T-helper 22 cell (primary cell): Measurements from ENCODE around the gene AMBP.

Experiments
- DNase-seq: peaks from one replicate; pipeline ENCODE4 v3.0.0-alpha.2; 2020; ENCODE audit warnings: low read depth

Gene AMBP

DNA sequence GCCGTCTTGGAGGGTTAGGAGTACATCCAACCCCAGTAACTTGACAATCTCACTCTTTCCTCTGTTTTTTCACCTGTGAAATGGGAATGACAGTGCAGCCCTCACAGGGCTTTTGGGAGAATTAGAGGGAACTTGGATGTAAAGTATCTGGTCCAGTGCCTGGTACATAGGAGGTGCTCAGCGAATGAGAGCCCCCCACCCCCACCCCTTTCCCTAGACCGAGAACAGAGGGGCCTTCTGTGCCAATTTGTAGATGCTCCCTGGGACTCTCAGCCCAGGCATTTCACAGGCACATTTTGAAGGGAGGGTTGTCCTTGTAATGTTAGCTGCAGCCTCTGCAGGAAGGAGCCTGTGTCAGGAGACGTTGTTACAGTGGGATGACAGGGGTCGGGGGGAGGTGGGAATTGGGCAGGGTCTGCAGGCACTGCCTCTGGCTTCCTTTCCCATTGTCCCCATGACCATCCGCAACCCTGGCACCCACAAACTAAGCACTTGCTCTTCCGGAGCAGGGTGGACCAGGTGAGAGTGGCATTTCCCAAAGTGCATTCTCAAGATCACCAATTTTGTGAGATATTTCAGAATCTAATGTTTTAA lies 47.0 kb downstream of the AMBP start:
- no peak for DNase-seq

DNA sequence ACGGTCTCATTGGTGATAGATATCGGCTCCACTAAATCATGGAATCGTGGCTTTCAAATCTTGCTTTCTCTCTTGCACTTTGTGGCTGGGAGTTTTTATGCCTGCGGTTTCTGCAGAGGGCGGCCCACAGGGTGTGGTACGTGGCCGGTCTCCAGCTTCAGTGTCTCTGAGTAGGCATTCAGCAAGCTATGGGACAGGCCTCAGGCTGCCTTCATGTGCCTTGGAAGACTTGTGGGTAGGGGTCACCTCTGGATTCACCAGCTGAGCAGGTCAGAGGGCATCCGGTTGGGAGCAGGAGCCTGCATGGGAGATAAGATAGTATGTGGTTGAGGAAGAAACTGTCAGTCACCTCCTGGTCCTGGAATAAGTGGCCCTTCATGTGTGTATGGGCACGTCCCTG lies 47.7 kb downstream of the AMBP start:
- DNase-seq = no peak

- no peak for DNase-seq
Observed at GRCh38 chr9:114029311-114030170, 48.6 kb downstream of the AMBP start.

DNA sequence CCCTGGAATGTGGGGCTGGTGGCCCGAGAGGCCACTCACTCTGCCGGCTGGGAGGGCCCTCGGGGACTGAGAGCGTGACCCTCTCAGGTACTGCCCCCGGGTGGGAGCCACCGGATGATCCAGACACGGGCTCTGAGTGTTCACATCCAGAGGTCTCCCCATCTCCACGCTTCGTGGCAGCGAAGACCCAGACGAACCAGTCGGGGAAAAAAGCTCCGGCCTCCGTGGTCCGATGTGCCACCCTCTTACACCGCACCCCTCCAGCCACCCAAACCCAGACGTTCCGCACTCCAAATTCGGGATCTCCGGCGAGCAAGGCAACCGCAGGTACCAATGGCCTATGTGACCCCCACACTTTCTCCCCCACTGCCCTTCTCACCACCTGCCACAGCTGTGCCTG lies 49.5 kb downstream of the AMBP start:
- DNase-seq = no peak

DNA sequence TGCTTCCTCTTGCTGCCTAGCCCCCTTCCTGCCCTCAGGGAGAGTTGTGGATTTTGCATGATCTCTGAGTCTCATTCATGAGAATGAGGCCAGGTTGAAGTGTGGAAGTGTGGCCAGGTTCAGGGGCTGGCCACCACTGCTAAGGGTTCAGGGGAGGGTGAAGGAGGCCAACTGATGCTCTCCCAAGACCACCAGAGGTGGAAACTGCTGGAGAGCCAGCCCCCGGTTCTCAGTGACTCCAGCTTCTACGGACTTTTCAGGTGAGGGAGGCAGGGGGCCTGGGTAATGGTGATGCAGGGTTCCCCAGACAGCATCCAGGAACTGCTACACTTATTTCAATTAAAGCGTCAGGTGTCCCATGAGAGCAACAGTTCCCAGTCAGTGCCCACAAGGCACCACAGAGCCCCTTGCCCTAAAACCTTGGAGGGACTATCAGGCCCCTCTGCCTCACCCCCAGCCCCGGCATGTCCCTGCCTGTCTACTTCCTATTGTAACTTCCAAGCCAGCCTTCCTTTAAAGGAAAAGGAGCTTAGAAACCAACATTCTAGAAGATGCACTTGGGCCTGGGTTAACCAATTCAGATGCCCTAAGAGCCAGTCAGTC lies 50.1 kb downstream of the AMBP start:
- DNase-seq = no peak

GRCh38 chr9:114027159-114027862 lies 50.8 kb downstream of the AMBP start:
- no peak for DNase-seq

- no peak for DNase-seq
Observed at GRCh38 chr9:114026335-114026734, 51.8 kb downstream of the AMBP start.

- no peak for DNase-seq
Observed at GRCh38 chr9:114025760-114026159, 52.3 kb downstream of the AMBP start.

GRCh38 chr9:114025196-114025753 lies 52.8 kb downstream of the AMBP start:
- no peak for DNase-seq

DNA sequence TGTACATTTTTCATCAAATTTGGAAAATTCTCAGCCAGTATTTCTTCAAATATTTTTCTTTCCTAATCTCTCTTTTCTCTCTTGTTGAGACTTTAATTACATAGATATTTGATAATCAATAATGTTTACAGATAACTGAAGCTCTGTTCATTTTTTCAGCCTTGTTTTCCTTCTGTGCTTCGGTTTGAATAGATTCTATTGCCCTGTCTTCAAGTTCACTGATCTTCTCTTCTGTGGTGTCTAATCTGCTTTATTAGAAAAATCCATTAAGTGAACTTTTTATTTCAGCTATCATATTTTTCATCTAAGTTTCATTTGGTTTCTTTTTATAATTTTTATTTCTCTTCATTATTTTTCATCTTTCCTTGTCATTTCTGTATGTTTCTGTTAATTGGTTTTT lies 54.1 kb downstream of the AMBP start:
- DNase-seq = no peak

- no peak for DNase-seq
Observed at GRCh38 chr9:114021578-114021977, 56.5 kb downstream of the AMBP start.

DNA sequence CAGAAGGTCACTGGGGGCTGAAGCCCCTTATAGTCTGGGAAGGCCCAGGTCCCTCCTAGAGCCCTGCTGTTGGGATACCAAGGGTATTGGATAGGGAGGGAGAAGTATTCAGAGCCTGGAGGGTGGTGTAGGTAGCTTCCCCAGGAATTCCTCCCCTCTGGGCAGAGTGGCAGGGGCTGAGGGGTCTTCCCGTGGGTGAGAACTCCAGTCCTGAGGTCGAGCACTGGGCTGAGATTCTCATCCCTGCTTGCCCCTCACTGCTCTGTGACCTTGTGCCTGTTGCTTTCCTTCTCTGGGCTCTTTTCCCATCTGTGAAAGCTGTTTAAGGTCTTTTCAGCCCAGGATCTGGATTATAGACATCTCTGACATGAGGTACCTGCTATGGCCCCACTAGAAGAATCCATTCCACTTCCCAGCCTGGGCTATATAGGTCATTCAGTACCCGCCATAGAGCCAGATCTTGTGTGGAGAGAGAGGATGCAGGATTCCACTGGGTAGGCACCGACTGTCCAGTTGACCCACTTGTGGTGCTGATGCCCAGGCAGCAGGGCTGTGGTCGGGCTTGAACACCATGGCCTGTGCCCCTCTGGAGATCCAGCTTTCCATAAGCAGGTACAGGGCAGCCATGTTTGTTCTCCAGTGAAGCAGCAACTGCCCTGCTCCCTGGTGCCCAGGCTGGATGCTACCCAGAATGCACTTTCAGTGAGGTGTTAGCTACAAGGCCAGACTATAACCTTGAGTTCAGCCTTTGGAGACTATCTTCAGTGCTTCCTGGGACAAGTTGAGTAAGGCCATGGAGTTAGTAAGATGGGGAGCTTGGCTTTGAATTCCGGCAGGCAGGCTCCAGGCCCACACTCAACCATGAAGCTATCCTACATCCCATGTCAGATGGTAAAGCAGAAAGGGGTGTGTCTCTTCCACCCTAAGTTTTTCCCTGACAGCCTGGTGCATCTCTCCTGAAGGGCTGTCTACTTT lies 60.1 kb downstream of the AMBP start:
- DNase-seq = no peak

GRCh38 chr9:114016629-114017423 lies 61.3 kb downstream of the AMBP start:
- no peak for DNase-seq

- no peak for DNase-seq
Observed at GRCh38 chr9:114016101-114016500, 62.0 kb downstream of the AMBP start.

DNA sequence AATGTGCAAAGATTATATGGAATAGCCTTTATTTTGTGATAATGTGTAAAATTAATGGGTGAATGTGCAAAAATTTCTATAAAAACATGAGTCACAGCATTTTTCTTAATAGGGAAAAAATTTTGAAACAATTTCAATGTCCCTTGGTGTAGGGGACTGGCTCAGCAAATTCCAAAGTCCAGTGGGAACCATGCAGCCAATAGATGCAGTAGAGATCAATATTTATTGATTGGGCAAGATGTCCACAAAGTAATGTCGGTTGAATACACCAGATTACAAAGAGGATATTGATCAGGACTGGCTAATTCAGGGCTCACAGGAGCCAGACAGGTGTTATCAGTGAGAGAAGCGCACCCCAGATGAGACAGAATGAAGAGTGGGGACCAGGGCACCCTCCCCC lies 62.5 kb downstream of the AMBP start:
- DNase-seq = no peak

- no peak for DNase-seq
Observed at GRCh38 chr9:114014044-114014443, 64.1 kb downstream of the AMBP start.

DNA sequence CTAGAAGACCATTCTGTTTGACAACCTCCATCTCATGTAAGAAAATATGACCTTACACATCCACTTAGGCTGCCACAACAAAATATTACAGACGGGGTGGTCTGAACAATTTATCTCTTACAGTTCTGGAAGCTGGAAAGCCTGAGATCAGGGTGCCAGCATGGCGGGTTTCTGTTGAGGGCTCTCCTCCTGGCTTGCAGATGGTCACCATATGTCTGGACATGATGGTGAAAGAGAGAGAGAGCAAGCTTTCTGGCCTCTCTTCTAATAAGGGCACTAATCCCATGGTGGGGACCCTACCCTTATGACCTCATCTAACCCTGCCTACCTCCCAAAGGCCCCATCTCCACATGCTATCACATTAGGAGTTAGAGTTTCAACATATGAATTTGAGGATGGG lies 66.0 kb downstream of the AMBP start:
- DNase-seq = no peak

DNA sequence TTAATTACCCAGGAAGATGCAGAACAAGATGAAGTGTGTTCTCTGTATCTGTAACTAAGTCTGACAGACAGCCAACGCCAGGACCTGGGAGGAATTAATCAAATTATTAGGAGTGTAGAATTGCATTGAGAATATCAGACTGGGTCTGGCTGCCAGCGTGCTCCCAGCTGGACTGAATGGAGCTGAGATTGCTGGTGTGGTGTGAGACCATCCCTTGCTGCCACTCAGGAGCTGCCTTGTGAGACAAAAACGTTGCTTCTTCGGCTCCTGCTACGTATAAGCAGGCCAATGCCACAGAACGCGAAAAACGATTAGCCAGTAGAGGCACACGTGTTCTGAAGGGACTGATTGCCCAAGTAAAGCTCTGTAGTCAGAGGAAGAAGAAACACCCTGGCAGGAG lies 66.8 kb downstream of the AMBP start:
- DNase-seq = no peak
